Measurements from ENCODE around the gene STYXL1. TPM values are rescaled to one million over a fixed set of nuclear protein-coding genes. Genes with fewer than 3 reads are reported as not detected.
A peak's percentile ranks its signal among the peaks of the same experiment; 100 is the strongest.

STYXL1 gene
- total and polyA plus RNA-seq, 4 donors, result 22.7 to 34.0 (median 29.4) TPM

DNA sequence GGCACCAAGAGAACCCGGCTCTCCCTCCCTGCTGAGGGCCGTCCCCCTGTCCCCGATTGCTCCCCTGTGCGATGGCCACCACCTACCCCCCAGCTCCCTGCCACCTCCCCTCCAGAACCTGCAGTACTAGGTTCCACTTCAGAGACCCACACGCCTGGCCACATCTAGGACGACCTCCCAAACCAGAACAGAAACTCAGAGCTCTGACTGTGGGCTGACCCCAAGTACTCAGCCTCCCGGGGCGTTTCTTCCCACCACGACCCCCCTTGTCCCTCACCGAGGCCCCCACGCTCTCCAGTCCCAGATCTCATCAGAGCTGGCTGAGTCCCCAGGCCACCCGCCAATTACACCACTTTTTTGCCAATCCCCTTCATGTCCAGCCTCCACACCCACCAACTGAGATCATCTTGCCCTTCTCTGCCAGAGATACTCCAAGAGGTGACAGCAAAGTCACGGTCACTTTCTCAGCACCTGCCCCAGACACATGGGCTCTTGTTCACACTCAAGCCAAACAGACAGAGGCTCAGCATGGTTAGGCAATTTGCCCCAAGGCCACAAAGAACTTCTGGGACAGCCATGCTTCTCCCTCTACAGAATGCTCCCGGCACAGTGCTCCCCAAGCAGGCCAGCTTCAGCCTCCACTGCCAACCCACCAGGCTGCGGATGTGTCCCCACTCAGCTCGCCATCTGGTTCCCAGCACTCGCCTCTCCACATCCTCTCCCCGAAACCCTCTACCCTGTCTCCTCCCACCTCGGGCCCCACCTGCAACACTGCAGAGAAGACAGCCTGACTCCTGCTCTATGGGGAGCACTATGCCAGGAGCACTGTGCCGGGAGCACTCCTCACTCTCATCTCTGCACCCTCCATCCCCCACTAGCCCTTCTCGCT, 58.1 kb downstream of the STYXL1 start:
- WGBS (ENCODE audit: insufficient coverage), result 56% methylated on average over 21 of the region's 21 CpGs
- DNase-seq (ENCODE audit: low read depth in 4 of 6, low spot score in 6 of 6), result peak in 1 of 6 donors; percentile 48
- peaks cover 60% of the 10 kb centered on the region for H3K36me3 ChIP-seq (ENCODE audit: control insufficient read depth, insufficient read depth, low read length)
- no peaks in the 10 kb centered on the region for H3K27me3 ChIP-seq (ENCODE audit: control insufficient read depth, insufficient read depth, low read length)
- H3K4me1 ChIP-seq (ENCODE audit: control insufficient read depth, insufficient read depth, low read length), result peaks cover 35% of the 10 kb centered on the region
- no peaks in the 10 kb centered on the region for H3K9me3 ChIP-seq (ENCODE audit: control insufficient read depth, insufficient read depth, low read length)
- H3K4me3 ChIP-seq (ENCODE audit: low read depth, low read length), result no peak overlapping the region
- no peak overlapping the region for H3K27ac ChIP-seq (ENCODE audit: low read depth, low read length)

DNA sequence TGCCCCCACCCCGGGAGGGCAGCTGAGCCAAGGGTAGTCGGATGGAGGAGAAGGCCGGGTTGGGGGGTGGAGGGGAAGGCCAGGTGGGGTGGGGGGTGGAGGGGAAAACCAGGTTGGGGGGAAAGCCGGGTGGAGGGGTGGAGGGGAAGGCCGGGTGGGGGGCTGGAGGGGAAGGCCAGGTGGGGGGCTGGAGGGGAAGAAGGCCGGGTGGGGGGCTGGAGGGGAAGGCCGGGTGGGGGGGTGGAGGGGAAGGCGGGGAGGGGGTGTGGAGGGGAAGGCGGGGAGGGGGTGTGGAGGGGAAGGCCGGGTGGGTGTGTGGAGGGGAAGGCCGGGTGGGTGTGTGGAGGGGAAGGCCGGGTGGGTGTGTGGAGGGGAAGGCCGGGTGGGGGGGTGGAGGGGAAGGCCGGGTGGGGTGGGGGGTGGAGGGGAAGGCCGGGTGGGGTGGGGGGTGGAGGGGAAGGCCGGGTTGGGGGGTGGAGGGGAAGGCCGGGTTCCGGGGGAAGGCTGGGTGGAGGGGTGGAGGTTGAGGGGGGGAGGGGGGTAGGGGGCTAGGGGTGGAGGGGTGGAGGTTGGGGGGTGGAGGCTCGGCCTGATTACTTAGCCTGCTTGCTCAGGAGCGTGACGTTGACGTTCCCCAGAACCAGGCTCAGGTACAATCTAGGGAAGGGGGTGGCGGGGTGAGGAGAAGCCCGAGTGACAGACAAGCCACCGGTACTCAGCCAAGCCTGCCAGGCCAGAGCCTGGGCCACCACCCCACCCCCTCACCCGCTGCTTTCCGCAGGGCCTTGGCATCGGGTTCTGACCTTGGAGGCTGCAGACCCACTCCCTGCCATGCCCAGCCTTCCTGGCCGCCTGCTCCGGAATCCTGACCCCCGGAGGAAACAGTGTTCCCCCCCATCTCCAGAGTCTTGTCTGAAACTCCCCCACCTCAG, 59.0 kb downstream of the STYXL1 start:
- H3K4me3 ChIP-seq (ENCODE audit: low read depth, low read length), result no peak overlapping the region
- 58% methylated on average over 12 of the region's 31 CpGs for WGBS (ENCODE audit: insufficient coverage)
- DNase-seq (ENCODE audit: low read depth in 4 of 6, low spot score in 6 of 6), result no peak
- H3K27me3 ChIP-seq (ENCODE audit: control insufficient read depth, insufficient read depth, low read length), result no peaks in the 10 kb centered on the region
- no peaks in the 10 kb centered on the region for H3K9me3 ChIP-seq (ENCODE audit: control insufficient read depth, insufficient read depth, low read length)
- peaks cover 69% of the 10 kb centered on the region for H3K36me3 ChIP-seq (ENCODE audit: control insufficient read depth, insufficient read depth, low read length)
- no peak overlapping the region for H3K27ac ChIP-seq (ENCODE audit: low read depth, low read length)
- H3K4me1 ChIP-seq (ENCODE audit: control insufficient read depth, insufficient read depth, low read length), result peaks cover 28% of the 10 kb centered on the region

GRCh38 chr7:75987805-75988567, 59.8 kb downstream of the STYXL1 start:
- peaks cover 19% of the 10 kb centered on the region for H3K4me1 ChIP-seq (ENCODE audit: control insufficient read depth, insufficient read depth, low read length)
- no peak for DNase-seq (ENCODE audit: low read depth in 4 of 6, low spot score in 6 of 6)
- no peaks in the 10 kb centered on the region for H3K27me3 ChIP-seq (ENCODE audit: control insufficient read depth, insufficient read depth, low read length)
- H3K27ac ChIP-seq (ENCODE audit: low read depth, low read length), result no peak overlapping the region
- WGBS (ENCODE audit: insufficient coverage), result 87% methylated on average over 23 of the region's 30 CpGs
- H3K9me3 ChIP-seq (ENCODE audit: control insufficient read depth, insufficient read depth, low read length), result no peaks in the 10 kb centered on the region
- H3K36me3 ChIP-seq (ENCODE audit: control insufficient read depth, insufficient read depth, low read length), result peaks cover 78% of the 10 kb centered on the region
- no peak overlapping the region for H3K4me3 ChIP-seq (ENCODE audit: low read depth, low read length)

DNA sequence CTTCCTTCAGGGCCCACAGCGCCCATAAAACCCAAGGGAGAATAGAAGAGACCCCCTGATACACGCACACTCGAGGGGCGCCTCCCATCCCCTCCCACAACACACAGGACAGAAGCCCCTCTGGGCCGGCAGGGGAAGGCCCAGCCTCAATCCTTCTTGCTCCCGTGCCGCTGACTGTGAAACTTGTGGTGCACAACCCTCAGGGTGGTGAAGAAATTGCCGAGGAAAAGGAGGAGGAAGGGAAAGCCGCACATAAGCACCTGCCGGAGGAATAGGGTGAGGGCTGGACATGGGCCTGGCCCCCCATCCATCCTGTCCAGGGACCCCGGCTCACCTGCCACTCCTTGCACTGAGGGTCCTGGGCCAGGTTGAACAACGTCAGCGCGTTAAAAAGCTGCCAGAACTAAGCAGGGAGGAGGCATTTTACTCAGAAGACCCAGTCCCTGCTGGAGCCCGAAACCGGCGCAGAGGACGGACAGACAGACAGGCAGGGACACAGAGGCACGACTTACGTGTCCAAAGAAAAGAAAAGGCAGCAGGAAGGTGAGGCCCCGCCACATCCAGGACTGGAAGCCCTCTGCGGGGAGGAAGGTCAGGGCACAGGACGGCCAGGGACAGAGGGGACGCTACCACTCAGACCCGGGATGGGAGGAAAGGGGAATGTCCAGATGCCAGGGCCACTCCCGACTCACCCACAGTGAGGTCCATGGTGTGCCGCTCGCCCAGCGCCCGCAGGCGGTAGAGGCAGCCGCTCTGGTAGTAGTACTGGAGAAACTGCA, 60.6 kb downstream of the STYXL1 start:
- 93% methylated on average over 25 of the region's 32 CpGs for WGBS (ENCODE audit: insufficient coverage)
- H3K4me1 ChIP-seq (ENCODE audit: control insufficient read depth, insufficient read depth, low read length), result peaks cover 13% of the 10 kb centered on the region

GRCh38 chr7:75986147-75986781, 61.5 kb downstream of the STYXL1 start:
- 91% methylated on average over 13 of the region's 20 CpGs for WGBS (ENCODE audit: insufficient coverage)

More for the DNA sequence above, 60.6 kb downstream of the STYXL1 start:
- no peak overlapping the region for H3K4me3 ChIP-seq (ENCODE audit: low read depth, low read length)
- DNase-seq (ENCODE audit: low read depth in 4 of 6, low spot score in 6 of 6), result no peak
- H3K9me3 ChIP-seq (ENCODE audit: control insufficient read depth, insufficient read depth, low read length), result no peaks in the 10 kb centered on the region
- peaks cover 81% of the 10 kb centered on the region for H3K36me3 ChIP-seq (ENCODE audit: control insufficient read depth, insufficient read depth, low read length)
- no peak overlapping the region for H3K27ac ChIP-seq (ENCODE audit: low read depth, low read length)
- no peaks in the 10 kb centered on the region for H3K27me3 ChIP-seq (ENCODE audit: control insufficient read depth, insufficient read depth, low read length)

GRCh38 chr7:75985518-75986146, 62.2 kb downstream of the STYXL1 start:
- Histone ChIP-seq H3K27ac (ENCODE audit: low read depth, low read length) (no peak overlapping the region), H3K4me1 (ENCODE audit: control insufficient read depth, insufficient read depth, low read length) (peaks cover 13% of the 10 kb centered on the region), H3K4me3 (ENCODE audit: low read depth, low read length) (no peak overlapping the region), H3K9me3 (ENCODE audit: control insufficient read depth, insufficient read depth, low read length) (no peaks in the 10 kb centered on the region), H3K36me3 (ENCODE audit: control insufficient read depth, insufficient read depth, low read length) (peaks cover 85% of the 10 kb centered on the region), H3K27me3 (ENCODE audit: control insufficient read depth, insufficient read depth, low read length) (no peaks in the 10 kb centered on the region)
- no peak for DNase-seq (ENCODE audit: low read depth in 4 of 6, low spot score in 6 of 6)
- 86% methylated on average over 36 of the region's 41 CpGs for WGBS (ENCODE audit: insufficient coverage)

More at GRCh38 chr7:75986147-75986781, 61.5 kb downstream of the STYXL1 start:
- no peaks in the 10 kb centered on the region for H3K9me3 ChIP-seq (ENCODE audit: control insufficient read depth, insufficient read depth, low read length)
- H3K27me3 ChIP-seq (ENCODE audit: control insufficient read depth, insufficient read depth, low read length), result no peaks in the 10 kb centered on the region
- no peak overlapping the region for H3K27ac ChIP-seq (ENCODE audit: low read depth, low read length)
- H3K4me3 ChIP-seq (ENCODE audit: low read depth, low read length), result no peak overlapping the region
- DNase-seq (ENCODE audit: low read depth in 4 of 6, low spot score in 6 of 6), result no peak
- H3K4me1 ChIP-seq (ENCODE audit: control insufficient read depth, insufficient read depth, low read length), result peaks cover 13% of the 10 kb centered on the region
- H3K36me3 ChIP-seq (ENCODE audit: control insufficient read depth, insufficient read depth, low read length), result peaks cover 83% of the 10 kb centered on the region

- no peak for DNase-seq (ENCODE audit: low read depth in 4 of 6, low spot score in 6 of 6)
- Histone ChIP-seq H3K27me3 (ENCODE audit: control insufficient read depth, insufficient read depth, low read length) (no peaks in the 10 kb centered on the region), H3K9me3 (ENCODE audit: control insufficient read depth, insufficient read depth, low read length) (no peaks in the 10 kb centered on the region), H3K4me3 (ENCODE audit: low read depth, low read length) (no peak overlapping the region), H3K36me3 (ENCODE audit: control insufficient read depth, insufficient read depth, low read length) (peaks cover 89% of the 10 kb centered on the region), H3K4me1 (ENCODE audit: control insufficient read depth, insufficient read depth, low read length) (peaks cover 11% of the 10 kb centered on the region), H3K27ac (ENCODE audit: low read depth, low read length) (no peak overlapping the region)
- WGBS (ENCODE audit: insufficient coverage), result 91% methylated on average over 17 of the region's 21 CpGs
These were observed 62.7 kb downstream of the STYXL1 start for GRCh38 chr7:75985009-75985517.
